ENCODE results near the gene MSH5. TPM values are rescaled to one million over a fixed set of nuclear protein-coding genes. Genes with fewer than 3 reads are reported as not detected.

MSH5 gene
- total RNA-seq, 1 donor from 2014 or later: 45.0 TPM

- no peak overlapping the region for H3K27ac Mint-ChIP-seq
- no peaks in the 10 kb centered on the region for H3K36me3 Mint-ChIP-seq (ENCODE audit: insufficient read depth)
- H3K9me3 Mint-ChIP-seq (ENCODE audit: low read depth): no peaks in the 10 kb centered on the region
- peaks cover 27% of the 10 kb centered on the region for H3K4me1 Mint-ChIP-seq (ENCODE audit: low read depth)
- DNase-seq (ENCODE audit: low spot score, unreplicated experiment): no peak
- TF ChIP-seq CTCF (IDR thresholded peaks at IDR 0.05; ENCODE audit: unreplicated experiment): no peak
- H3K4me3 Mint-ChIP-seq (ENCODE audit: low read depth): no peak overlapping the region
- H3K27me3 Mint-ChIP-seq: peaks cover 11% of the 10 kb centered on the region
These were observed 26.3 kb upstream of the MSH5 start for GRCh38 chr6:31713465-31713864.

GRCh38 chr6:31713991-31714684 lies 25.7 kb upstream of the MSH5 start:
- Mint-ChIP-seq H3K27me3 (peaks cover 11% of the 10 kb centered on the region), H3K4me3 (ENCODE audit: low read depth) (no peak overlapping the region), H3K9me3 (ENCODE audit: low read depth) (no peaks in the 10 kb centered on the region), H3K4me1 (ENCODE audit: low read depth) (peaks cover 32% of the 10 kb centered on the region), H3K36me3 (ENCODE audit: insufficient read depth) (no peaks in the 10 kb centered on the region), H3K27ac (peak overlapping the region; percentile 88)
- TF ChIP-seq CTCF (IDR thresholded peaks at IDR 0.05; ENCODE audit: unreplicated experiment): no peak
- DNase-seq (ENCODE audit: low spot score, unreplicated experiment): no peak

- peaks cover 11% of the 10 kb centered on the region for H3K27me3 Mint-ChIP-seq
- no peaks in the 10 kb centered on the region for H3K9me3 Mint-ChIP-seq (ENCODE audit: low read depth)
- no peak for TF ChIP-seq CTCF (IDR thresholded peaks at IDR 0.05; ENCODE audit: unreplicated experiment)
- no peak for DNase-seq (ENCODE audit: low spot score, unreplicated experiment)
- H3K4me1 Mint-ChIP-seq (ENCODE audit: low read depth): peaks cover 32% of the 10 kb centered on the region
- no peaks in the 10 kb centered on the region for H3K36me3 Mint-ChIP-seq (ENCODE audit: insufficient read depth)
- peak within 1 kb of the TSS; percentile 88 for H3K27ac Mint-ChIP-seq
- H3K4me3 Mint-ChIP-seq (ENCODE audit: low read depth): no peak within 1 kb of the TSS
These were observed 24.5 kb upstream of the MSH5 start, which contains the start of gene LY6G6D for GRCh38 chr6:31715022-31715958. Gene LY6G6D, plus strand, starts transcription at chr6:31715348. Its CDS starts 8 bp downstream, at chr6:31715356.

GRCh38 chr6:31717499-31718222 lies 22.1 kb upstream of the MSH5 start:
- DNase-seq (ENCODE audit: low spot score, unreplicated experiment): peak; percentile 34
- no peaks in the 10 kb centered on the region for H3K9me3 Mint-ChIP-seq (ENCODE audit: low read depth)

More at GRCh38 chr6:31717499-31718222, 22.1 kb upstream of the MSH5 start:
- peaks cover 30% of the 10 kb centered on the region for H3K4me1 Mint-ChIP-seq (ENCODE audit: low read depth)
- H3K36me3 Mint-ChIP-seq (ENCODE audit: insufficient read depth): no peaks in the 10 kb centered on the region
- no peak overlapping the region for H3K27ac Mint-ChIP-seq
- no peak overlapping the region for H3K4me3 Mint-ChIP-seq (ENCODE audit: low read depth)
- H3K27me3 Mint-ChIP-seq: peaks cover 5% of the 10 kb centered on the region
- peak; percentile 57 for TF ChIP-seq CTCF (IDR thresholded peaks at IDR 0.05; ENCODE audit: unreplicated experiment)

Measured in progenitor cell of endocrine pancreas (in vitro differentiated cells).